AG04449 (cell line): ENCODE measurements around the gene HECTD2.
"Not testable (repeated sequence)": the region's sequence is repeated elsewhere in the genome, so short reads cannot be mapped to it uniquely, and the experiment has no call there.

Source experiments
- CTCF ChIA-PET: fragments of 350-600 bp; formaldehyde crosslinking; extraction: SDS; loops from one replicate; lab custom pipeline; 2021; ENCODE audit warnings: antibody characterized with exemption; lab: Yijun Ruan, JAX
- POLR2A ChIA-PET: fragments of 400-600, 350-600 bp; formaldehyde crosslinking; extraction: SDS; loops from one replicate; lab custom pipeline; 2020; ENCODE audit warnings: antibody characterized with exemption, inconsistent platforms; lab: Yijun Ruan, JAX
- DNase-seq: peaks from one replicate; pipeline ENCODE4 v3.0.0-alpha.2; 2010; ENCODE audit warnings: low read depth, low spot score
- H3K4me3 ChIP-seq: 2 replicates; pipeline ENCODE4 v1.5.1; 2011; ENCODE audit warnings: low read depth, mild to moderate bottlenecking, control low read depth, low read length
- CTCF ChIP-seq: IDR thresholded peaks from one replicate; pipeline ENCODE4 v1.5.1; 2011; ENCODE audit warnings: mild to moderate bottlenecking, moderate library complexity, low read length, control low read depth, inconsistent platforms; ENCODE audit not compliant: insufficient read depth; ENCODE audit errors: missing control alignments

Gene HECTD2

DNA sequence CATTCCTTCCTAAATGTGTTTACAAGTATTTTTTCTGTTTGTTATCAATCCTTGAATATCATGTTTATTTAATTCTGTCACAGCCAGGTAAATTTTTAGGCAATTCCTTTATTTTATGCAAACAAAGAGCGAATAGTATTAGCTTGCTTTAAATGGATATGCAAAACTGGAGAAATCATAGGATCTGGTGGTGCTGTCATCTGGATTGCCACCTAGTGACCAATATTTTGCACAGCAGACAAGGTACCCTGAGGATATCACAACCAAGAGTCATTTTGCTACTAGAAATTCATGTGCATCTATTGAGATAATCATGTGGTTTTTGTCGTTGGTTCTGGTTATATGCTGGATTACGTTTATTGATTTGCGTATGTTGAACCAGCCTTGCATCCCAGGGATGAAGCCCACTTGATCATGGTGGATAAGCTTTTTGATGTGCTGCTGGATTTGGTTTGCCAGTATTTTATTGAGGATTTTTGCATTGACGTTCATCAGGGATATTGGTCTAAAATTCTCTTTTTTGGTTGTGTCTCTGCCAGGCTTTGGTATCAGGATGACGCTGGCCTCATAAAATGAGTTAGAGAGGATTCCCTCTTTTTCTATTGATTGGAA, 40.1 kb upstream of the HECTD2 start:
- CTCF ChIA-PET = interaction anchor here (0.7 to 4.9 kb wide), 17 partner anchors 9 to 492 kb away, joined by 3 to 128 read pairs (median 5); no protein-coding TSS in a partner anchor
- DNase-seq, POLR2A ChIA-PET, H3K4me3 ChIP-seq: not testable (repeated sequence)
- peak; percentile 62 for TF ChIP-seq CTCF

DNA sequence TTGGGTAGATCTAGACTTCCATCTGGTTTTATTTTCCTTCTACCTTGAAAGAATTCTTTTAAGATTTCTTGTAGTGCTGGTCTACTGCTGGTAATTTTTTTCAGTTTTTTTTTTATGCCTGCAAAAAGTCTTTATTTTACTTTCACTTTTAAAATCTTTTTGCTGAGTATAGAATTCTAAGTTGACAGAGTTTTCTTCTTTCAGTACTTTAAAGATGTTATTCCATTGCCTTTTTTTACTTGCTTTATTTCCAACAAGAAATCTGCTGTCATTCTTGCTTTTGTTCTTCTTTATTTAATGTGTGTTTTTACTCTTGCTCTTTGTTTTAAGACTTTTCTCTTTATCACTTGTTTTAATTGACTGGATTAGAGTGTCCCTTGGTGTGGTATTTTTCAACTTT, 36.1 kb upstream of the HECTD2 start:
- no peak for DNase-seq
- no peak overlapping the region for H3K4me3 ChIP-seq
- TF ChIP-seq CTCF = no peak
- POLR2A ChIA-PET = no interaction called here
- CTCF ChIA-PET = interaction anchor here (0.9 to 3.9 kb wide), 4 partner anchors 13 to 77 kb away, joined by 4 to 31 read pairs (median 4); no protein-coding TSS in a partner anchor

DNA sequence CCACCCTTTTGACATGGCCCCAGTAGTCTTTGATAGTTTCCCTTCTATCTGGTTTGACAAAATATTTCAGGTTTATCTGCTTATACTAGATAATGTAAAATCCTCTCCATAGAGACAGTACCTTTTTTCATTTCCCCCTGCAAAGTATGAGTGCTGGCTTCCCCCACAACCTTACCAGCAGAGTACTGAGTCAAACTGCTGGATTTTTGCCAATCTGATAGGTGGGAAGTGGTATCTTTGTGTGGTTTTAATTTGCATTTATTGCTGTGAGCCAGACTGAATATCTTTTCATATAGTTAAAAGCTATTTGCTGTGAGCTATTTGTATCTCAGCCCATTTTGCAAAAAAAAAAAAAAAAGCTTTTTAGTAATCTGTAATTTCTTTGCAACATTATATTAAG, 32.1 kb upstream of the HECTD2 start:
- no peak overlapping the region for H3K4me3 ChIP-seq
- TF ChIP-seq CTCF = no peak
- DNase-seq = no peak
- ChIA-PET CTCF (interaction anchor here (0.8 to 6.1 kb wide), 6 partner anchors 9 to 257 kb away, joined by 3 to 45 read pairs (median 4); no protein-coding TSS in a partner anchor), POLR2A (interaction anchor here (0.8 to 1.0 kb wide), 2 partner anchors 32 to 255 kb away, joined by 3 to 4 read pairs; partner anchors contain the start of gene PPP1R3C)

GRCh38 chr10:91380873-91381256, 29.3 kb upstream of the HECTD2 start:
- ChIA-PET POLR2A (no interaction called here), CTCF (interaction anchor here (0.7 to 6.1 kb wide), 6 partner anchors 10 to 470 kb away, joined by 3 to 45 read pairs (median 5); no protein-coding TSS in a partner anchor)
- no peak for TF ChIP-seq CTCF
- no peak for DNase-seq
- H3K4me3 ChIP-seq = no peak overlapping the region

- TF ChIP-seq CTCF = no peak
- ChIA-PET POLR2A (no interaction called here), CTCF (interaction anchor here (0.7 to 6.1 kb wide), 6 partner anchors 10 to 82 kb away, joined by 3 to 45 read pairs (median 5); no protein-coding TSS in a partner anchor)
- DNase-seq = no peak
- no peak overlapping the region for H3K4me3 ChIP-seq
Observed at GRCh38 chr10:91381257-91381891, 28.8 kb upstream of the HECTD2 start.
